NT2/D1 (cell line): Measurements from ENCODE around the gene ALG14.

Experiments
- DNase-seq: peaks from one replicate; pipeline ENCODE4 v3.0.0-alpha.2; 2011; ENCODE audit warnings: low read depth, low spot score
- H3K27me3 ChIP-seq: 2 replicates; pipeline ENCODE4 v1.6.0; 2011; ENCODE audit warnings: mild to moderate bottlenecking; ENCODE audit not compliant: insufficient read length, insufficient read depth
- H3K36me3 ChIP-seq: 2 replicates; pipeline ENCODE4 v1.6.1; 2011; ENCODE audit warnings: mild to moderate bottlenecking, low read length, mixed read lengths; ENCODE audit not compliant: insufficient read depth, insufficient read length
- H3K4me1 ChIP-seq: 2 replicates; pipeline ENCODE4 v1.5.1; 2011; ENCODE audit not compliant: insufficient read depth, insufficient read length
- H3K4me3 ChIP-seq: 2 replicates; pipeline ENCODE4 v1.5.1; 2011; ENCODE audit warnings: low read depth; ENCODE audit not compliant: insufficient read length
- H3K9ac ChIP-seq: 2 replicates; pipeline ENCODE4 v1.6.0; 2011; ENCODE audit warnings: low read depth; ENCODE audit not compliant: insufficient read length
- H3K9me3 ChIP-seq: 2 replicates; pipeline ENCODE4 v1.5.1; 2011; ENCODE audit warnings: mild to moderate bottlenecking, low read length; ENCODE audit not compliant: insufficient read depth
- SUZ12 ChIP-seq: IDR thresholded peaks from 2 replicates; pipeline ENCODE4 v1.6.1; 2011; ENCODE audit not compliant: insufficient read length, insufficient read depth; ENCODE audit errors: extremely low read depth
- YY1 ChIP-seq: IDR thresholded peaks from 2 replicates; pipeline ENCODE4 v1.6.1; 2011; ENCODE audit not compliant: insufficient read length, insufficient read depth
- ZNF274 ChIP-seq: IDR thresholded peaks from 2 replicates; pipeline ENCODE4 v1.6.1; 2011; ENCODE audit warnings: mild to moderate bottlenecking, low read depth, low read length

ALG14 gene

GRCh38 chr1:94983171-94983739, 89.5 kb downstream of the ALG14 start:
- DNase-seq: no peak
- no peaks in the 10 kb centered on the region for H3K4me1 ChIP-seq
- H3K36me3 ChIP-seq: no peaks in the 10 kb centered on the region

GRCh38 chr1:94982398-94982797, 90.4 kb downstream of the ALG14 start:
- Histone ChIP-seq H3K9ac (no peak overlapping the region), H3K4me1 (no peaks in the 10 kb centered on the region), H3K36me3 (no peaks in the 10 kb centered on the region), H3K4me3 (no peak overlapping the region), H3K9me3 (no peaks in the 10 kb centered on the region), H3K27me3 (no peaks in the 10 kb centered on the region)
- no peak for DNase-seq
- TF ChIP-seq SUZ12: no peak
- no peak for TF ChIP-seq YY1
- no peak for TF ChIP-seq ZNF274

More at GRCh38 chr1:94983171-94983739, 89.5 kb downstream of the ALG14 start:
- TF ChIP-seq YY1 (no peak), ZNF274 (no peak), SUZ12 (no peak)
- Histone ChIP-seq H3K9ac (no peak overlapping the region), H3K4me3 (no peak overlapping the region), H3K9me3 (no peaks in the 10 kb centered on the region), H3K27me3 (no peaks in the 10 kb centered on the region)

- no peaks in the 10 kb centered on the region for H3K4me1 ChIP-seq
- DNase-seq: no peak
- no peaks in the 10 kb centered on the region for H3K27me3 ChIP-seq
- H3K36me3 ChIP-seq: no peaks in the 10 kb centered on the region
- no peak overlapping the region for H3K4me3 ChIP-seq
- H3K9me3 ChIP-seq: no peaks in the 10 kb centered on the region
- no peak overlapping the region for H3K9ac ChIP-seq
- TF ChIP-seq SUZ12 (no peak), YY1 (no peak), ZNF274 (no peak)
Observed at GRCh38 chr1:94981575-94981973, 91.2 kb downstream of the ALG14 start.

GRCh38 chr1:94980582-94981574, 91.9 kb downstream of the ALG14 start:
- DNase-seq: no peak
- H3K9ac ChIP-seq: no peak overlapping the region
- no peaks in the 10 kb centered on the region for H3K27me3 ChIP-seq
- no peak overlapping the region for H3K4me3 ChIP-seq
- no peaks in the 10 kb centered on the region for H3K36me3 ChIP-seq
- H3K4me1 ChIP-seq: no peaks in the 10 kb centered on the region
- TF ChIP-seq ZNF274 (no peak), YY1 (no peak), SUZ12 (no peak)
- H3K9me3 ChIP-seq: no peaks in the 10 kb centered on the region

- no peak for DNase-seq
- Histone ChIP-seq H3K27me3 (no peaks in the 10 kb centered on the region), H3K9me3 (no peaks in the 10 kb centered on the region), H3K9ac (no peak overlapping the region), H3K36me3 (no peaks in the 10 kb centered on the region), H3K4me1 (no peaks in the 10 kb centered on the region), H3K4me3 (no peak overlapping the region)
- TF ChIP-seq ZNF274: no peak
- TF ChIP-seq SUZ12: no peak
- TF ChIP-seq YY1: no peak
Observed at GRCh38 chr1:94979656-94980581, 92.8 kb downstream of the ALG14 start.

GRCh38 chr1:94979131-94979530, 93.6 kb downstream of the ALG14 start:
- no peak for DNase-seq
- H3K27me3 ChIP-seq: no peaks in the 10 kb centered on the region
- H3K4me3 ChIP-seq: no peak overlapping the region
- no peaks in the 10 kb centered on the region for H3K9me3 ChIP-seq
- H3K36me3 ChIP-seq: no peaks in the 10 kb centered on the region
- no peak overlapping the region for H3K9ac ChIP-seq
- TF ChIP-seq YY1 (no peak), ZNF274 (no peak), SUZ12 (no peak)
- no peaks in the 10 kb centered on the region for H3K4me1 ChIP-seq
